HCT116 (cell line): ENCODE measurements around the gene ZNF335.

Source experiments
- CTCF ChIP-seq, 3 experiments: fragments of 200-600 bp in 1 of 3; sonication (generic) in 1 of 3; IDR thresholded peaks in 2 of 3; conservative IDR thresholded peaks in 1 of 3; 2 replicates each; pipeline ENCODE4 v1.5.1; 2012 to 2017; ENCODE audit warnings: low read depth in 2 of 3, low read length in 2 of 3, antibody characterized with exemption in 1 of 3, borderline replicate concordance in 1 of 3, control low read depth in 1 of 3, mild to moderate bottlenecking in 1 of 3, mixed read lengths in 1 of 3, mixed run types in 1 of 3, moderate library complexity in 1 of 3; ENCODE audit not compliant: insufficient read depth in 1 of 3
- POLR2AphosphoS5 ChIP-seq: IDR thresholded peaks from 2 replicates; pipeline ENCODE4 v1.6.1; 2011; ENCODE audit warnings: mild to moderate bottlenecking, low read depth, low read length, moderate library complexity
- TCF7L2 ChIP-seq: IDR thresholded peaks from 2 replicates; pipeline ENCODE4 v1.7.0; 2011; ENCODE audit warnings: borderline replicate concordance, inconsistent platforms; ENCODE audit not compliant: insufficient read depth, insufficient read length; ENCODE audit errors: extremely low read depth

- TF ChIP-seq POLR2AphosphoS5, result no peak
- TF ChIP-seq TCF7L2, result peak; percentile 83
- no peak for TF ChIP-seq CTCF (IDR thresholded peaks at IDR 0.05 in 2 of 3, conservative IDR thresholded peaks at IDR 0.05 in 1 of 3; ENCODE audit: borderline replicate concordance in 1 of 3, insufficient read depth in 1 of 3, low read depth in 2 of 3, low read length in 2 of 3)
These were observed 61.1 kb downstream of the ZNF335 start for GRCh38 chr20:45910670-45911485.
